AG10803 (cell line): ENCODE data around the gene KMT2B.

Experiments
- DNase-seq: peaks from one replicate; pipeline ENCODE4 v3.0.0; 2010; ENCODE audit warnings: low read depth
- H3K4me3 ChIP-seq: 2 replicates; pipeline ENCODE4 v1.5.1; 2011; ENCODE audit warnings: mild to moderate bottlenecking, low read length, control low read depth
- TF ChIP-seq, protein P1 (sequence below): conservative IDR thresholded peaks from 2 replicates; pipeline ENCODE4 v1.5.1; 2011; ENCODE audit warnings: mild to moderate bottlenecking, low read length, control low read depth, inconsistent platforms

The KMT2B gene

DNA sequence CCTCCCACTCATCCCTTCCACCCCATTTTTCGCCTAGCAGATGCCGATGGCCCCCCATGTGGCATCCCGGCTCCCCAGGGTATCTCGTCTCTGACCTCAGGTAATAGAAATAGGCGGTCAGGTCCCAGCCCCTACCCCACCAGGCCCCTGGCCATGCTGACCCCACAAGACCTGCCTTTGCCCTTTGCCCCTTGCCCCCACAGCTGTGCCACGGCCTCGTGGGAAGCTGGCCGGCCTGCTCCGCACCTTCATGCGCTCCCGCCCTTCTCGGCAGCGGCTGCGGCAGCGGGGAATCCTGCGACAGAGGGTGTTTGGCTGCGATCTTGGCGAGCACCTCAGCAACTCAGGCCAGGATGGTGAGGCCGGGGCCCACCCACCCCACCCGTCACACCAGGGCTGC is 62.9 kb downstream of the KMT2B start:
- no peak overlapping the region for H3K4me3 ChIP-seq
- no peak for DNase-seq
- TF ChIP-seq, protein P1, sequence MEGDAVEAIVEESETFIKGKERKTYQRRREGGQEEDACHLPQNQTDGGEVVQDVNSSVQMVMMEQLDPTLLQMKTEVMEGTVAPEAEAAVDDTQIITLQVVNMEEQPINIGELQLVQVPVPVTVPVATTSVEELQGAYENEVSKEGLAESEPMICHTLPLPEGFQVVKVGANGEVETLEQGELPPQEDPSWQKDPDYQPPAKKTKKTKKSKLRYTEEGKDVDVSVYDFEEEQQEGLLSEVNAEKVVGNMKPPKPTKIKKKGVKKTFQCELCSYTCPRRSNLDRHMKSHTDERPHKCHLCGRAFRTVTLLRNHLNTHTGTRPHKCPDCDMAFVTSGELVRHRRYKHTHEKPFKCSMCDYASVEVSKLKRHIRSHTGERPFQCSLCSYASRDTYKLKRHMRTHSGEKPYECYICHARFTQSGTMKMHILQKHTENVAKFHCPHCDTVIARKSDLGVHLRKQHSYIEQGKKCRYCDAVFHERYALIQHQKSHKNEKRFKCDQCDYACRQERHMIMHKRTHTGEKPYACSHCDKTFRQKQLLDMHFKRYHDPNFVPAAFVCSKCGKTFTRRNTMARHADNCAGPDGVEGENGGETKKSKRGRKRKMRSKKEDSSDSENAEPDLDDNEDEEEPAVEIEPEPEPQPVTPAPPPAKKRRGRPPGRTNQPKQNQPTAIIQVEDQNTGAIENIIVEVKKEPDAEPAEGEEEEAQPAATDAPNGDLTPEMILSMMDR, result no peak

DNA sequence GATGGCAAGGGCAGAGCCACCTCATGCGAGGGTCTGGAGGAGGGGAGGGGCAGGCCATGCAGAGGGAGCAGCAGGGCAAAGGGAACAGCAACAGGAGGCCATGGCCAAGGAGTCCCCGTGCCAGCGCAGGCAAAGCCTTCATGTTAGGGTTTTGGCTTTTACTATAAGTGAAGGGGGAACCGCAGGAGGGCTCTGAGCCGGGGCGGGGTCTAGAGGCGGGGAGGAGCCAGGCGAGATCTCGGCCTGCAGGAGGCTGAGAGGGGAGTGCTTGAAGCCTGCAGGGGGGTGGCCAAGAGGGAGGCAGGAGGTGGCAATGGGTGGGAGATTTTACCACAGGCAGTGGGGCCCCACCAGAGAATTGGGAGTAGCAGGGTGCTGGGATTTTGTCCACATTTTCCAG is 63.8 kb downstream of the KMT2B start:
- TF ChIP-seq, protein P1, result no peak
- DNase-seq, result no peak
- H3K4me3 ChIP-seq, result no peak overlapping the region

GRCh38 chr19:35782589-35782988 is 64.8 kb downstream of the KMT2B start:
- no peak overlapping the region for H3K4me3 ChIP-seq
- no peak for DNase-seq
- TF ChIP-seq, protein P1, result no peak

DNA sequence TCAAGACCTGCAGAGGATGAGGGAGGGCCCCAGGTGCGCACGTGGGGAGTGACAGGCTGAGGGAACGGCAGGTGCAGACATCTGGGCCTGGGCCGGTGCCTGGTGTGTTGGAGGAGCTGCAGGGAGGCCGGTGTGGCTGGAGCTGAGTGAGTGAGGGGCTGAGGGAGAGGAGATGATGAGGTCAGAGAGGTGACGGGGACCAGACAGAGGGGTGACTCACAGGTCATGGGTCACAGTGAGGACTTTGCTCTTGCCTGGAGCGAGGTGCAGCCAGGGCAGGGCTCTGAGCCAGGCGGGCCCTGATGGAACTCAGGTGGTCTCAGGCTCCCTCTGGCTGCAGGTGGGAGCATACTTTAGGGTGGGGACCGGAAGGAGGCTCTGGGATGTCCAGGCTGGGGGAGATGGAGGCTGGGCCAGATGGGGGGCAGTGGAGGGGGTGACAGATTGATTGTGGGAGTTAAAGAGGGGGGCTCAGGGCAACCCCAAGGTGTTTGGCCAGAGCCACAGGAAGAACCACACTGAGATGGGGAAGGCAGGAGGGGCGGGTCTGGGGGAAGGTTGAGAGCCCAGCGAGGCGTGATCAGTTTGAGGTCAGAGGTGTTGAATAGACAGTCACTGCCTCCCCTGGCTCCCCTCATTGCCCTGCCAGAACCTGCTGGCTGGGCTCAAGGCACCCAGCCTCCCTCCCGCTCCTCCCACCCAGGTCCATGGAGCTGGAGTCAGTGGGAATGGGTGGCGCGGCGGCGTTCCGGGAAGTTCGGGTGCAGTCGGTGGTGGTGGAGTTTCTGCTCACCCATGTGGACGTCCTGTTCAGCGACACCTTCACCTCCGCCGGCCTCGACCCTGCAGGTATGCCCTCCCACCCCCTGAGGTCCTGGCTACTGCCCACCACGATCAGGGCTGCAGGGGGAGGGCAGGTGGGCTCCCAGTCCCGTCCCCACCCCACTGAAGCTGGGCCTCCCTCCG is 65.9 kb downstream of the KMT2B start:
- no peak for DNase-seq
- no peak overlapping the region for H3K4me3 ChIP-seq
- TF ChIP-seq, protein P1, result no peak

DNA sequence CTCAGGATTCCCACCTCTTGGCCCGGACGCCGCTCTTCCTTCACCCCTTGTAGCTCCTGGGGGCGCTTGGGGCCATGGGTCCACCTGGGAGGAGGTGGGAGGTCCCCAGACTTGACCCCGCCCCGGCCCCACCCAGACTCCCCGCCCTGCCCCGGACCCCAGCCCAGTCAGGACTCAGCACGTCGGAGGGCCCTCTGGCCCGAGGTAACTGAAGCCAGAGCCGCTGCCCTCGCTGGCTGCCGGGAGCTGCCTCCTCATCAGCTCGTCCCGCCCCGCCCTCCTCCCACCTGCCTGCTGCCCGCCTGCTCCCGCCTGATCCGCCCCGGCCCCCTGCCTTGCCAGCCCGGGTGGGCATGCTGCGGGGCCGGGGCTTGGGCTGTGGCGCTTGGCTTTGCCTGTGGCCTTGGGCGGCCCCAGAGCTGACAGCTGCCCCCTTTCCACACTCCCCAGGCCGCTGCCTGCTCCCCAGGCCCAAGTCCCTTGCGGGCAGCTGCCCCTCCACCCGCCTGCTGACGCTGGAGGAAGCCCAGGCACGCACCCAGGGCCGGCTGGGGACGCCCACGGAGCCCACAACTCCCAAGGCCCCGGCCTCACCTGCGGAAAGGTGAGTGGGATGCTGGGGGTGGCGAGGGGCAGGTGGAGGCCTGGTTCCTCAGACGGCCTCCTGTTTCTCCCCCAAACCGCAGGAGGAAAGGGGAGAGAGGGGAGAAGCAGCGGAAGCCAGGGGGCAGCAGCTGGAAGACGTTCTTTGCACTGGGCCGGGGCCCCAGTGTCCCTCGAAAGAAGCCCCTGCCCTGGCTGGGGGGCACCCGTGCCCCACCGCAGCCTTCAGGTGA is 66.9 kb downstream of the KMT2B start:
- DNase-seq, result no peak
- H3K4me3 ChIP-seq, result no peak overlapping the region
- TF ChIP-seq, protein P1, result no peak

GRCh38 chr19:35785339-35785627 is 67.5 kb downstream of the KMT2B start:
- no peak for DNase-seq
- TF ChIP-seq, protein P1, result no peak
- no peak overlapping the region for H3K4me3 ChIP-seq
